CD4-positive, CD25-positive, alpha-beta regulatory T cell (primary cell): ENCODE measurements around the gene PDSS2. TPM values are rescaled to one million over a fixed set of nuclear protein-coding genes. Genes with fewer than 3 reads are reported as not detected.
"Not testable (repeated sequence)": the region's sequence is repeated elsewhere in the genome, so short reads cannot be mapped to it uniquely, and the experiment has no call there.

Experiments used
- ATAC-seq, 2 donors: fragments of 150-1000 bp; cut with Tn5 transposase; one replicate each; pipeline ENCODE4 v1.10.0; 2021; ENCODE audit warnings: low read depth in 2 of 2, moderate number of reproducible peaks in 2 of 2, moderate library complexity in 1 of 2
- DNase-seq, 3 donors: peaks; one replicate each; pipeline versions ENCODE4 v3.0.0 to v3.0.0-alpha.2; 2012 to 2022; ENCODE audit warnings: mixed read lengths in 1 of 3
- H3K27ac ChIP-seq: one replicate; pipeline ENCODE4 v1.7.0; 2013; ENCODE audit warnings: mild to moderate bottlenecking, low read length; ENCODE audit not compliant: insufficient read depth, poor library complexity, severe bottlenecking
- H3K27me3 ChIP-seq: one replicate; pipeline ENCODE4 v1.7.0; 2013; ENCODE audit warnings: low read length; ENCODE audit not compliant: control insufficient read depth, insufficient read depth
- H3K36me3 ChIP-seq: one replicate; pipeline ENCODE4 v1.7.0; 2013; ENCODE audit warnings: mild to moderate bottlenecking, low read length, moderate library complexity; ENCODE audit not compliant: control insufficient read depth, insufficient read depth
- H3K4me1 ChIP-seq: 2 replicates; pipeline ENCODE4 v1.7.0; 2013; ENCODE audit warnings: mild to moderate bottlenecking, low read length; ENCODE audit not compliant: insufficient read depth, control insufficient read depth, poor library complexity, severe bottlenecking
- H3K4me3 ChIP-seq: one replicate; pipeline ENCODE4 v1.7.0; 2013; ENCODE audit warnings: low read depth, mild to moderate bottlenecking, low read length, moderate library complexity
- H3K9me3 ChIP-seq, 2 experiments: 1 replicate in 1 of 2; 2 replicates in 1 of 2; pipeline ENCODE4 v1.7.0; 2013; ENCODE audit warnings: low read length in 2 of 2, mild to moderate bottlenecking in 1 of 2, moderate library complexity in 1 of 2; ENCODE audit not compliant: control insufficient read depth in 2 of 2
- H3K27ac Mint-ChIP-seq, 3 donors: one replicate each; pipeline ENCODE4 v1.8.0; 2020 to 2022; ENCODE audit warnings: mild to moderate bottlenecking in 3 of 3, mixed read lengths in 3 of 3, moderate library complexity in 2 of 3
- H3K27me3 Mint-ChIP-seq: one replicate; pipeline ENCODE4 v1.8.0; 2022; ENCODE audit warnings: mild to moderate bottlenecking, mixed read lengths
- H3K36me3 Mint-ChIP-seq: one replicate; pipeline ENCODE4 v1.8.0; 2020; ENCODE audit warnings: mixed read lengths
- H3K4me1 Mint-ChIP-seq, 4 donors: one replicate each; pipeline ENCODE4 v1.8.0; 2020 to 2022; ENCODE audit warnings: mixed read lengths in 4 of 4, mild to moderate bottlenecking in 1 of 4
- H3K4me3 Mint-ChIP-seq, 4 donors: one replicate each; pipeline ENCODE4 v1.8.0; 2020 to 2022; ENCODE audit warnings: mild to moderate bottlenecking in 4 of 4, mixed read lengths in 4 of 4, moderate library complexity in 3 of 4
- H3K9me3 Mint-ChIP-seq, 7 donors: one replicate each; pipeline ENCODE4 v1.8.0; 2020 to 2022; ENCODE audit warnings: mixed read lengths in 7 of 7, mild to moderate bottlenecking in 3 of 7, moderate library complexity in 2 of 7
- polyA plus RNA-seq, 4 donors: library from polyadenylated mRNA; unstranded; fragments of 300-500 nt; fragmentation: Illumina TruSeq; gene quantifications; one replicate each; pipeline ENCODE4 v1.2.3, GENCODE V29; 2021
- total RNA-seq: library from RNA; stranded (reverse); gene quantifications from one replicate; pipeline ENCODE4 v1.2.3, GENCODE V29; 2022

PDSS2 gene
- total and polyA plus RNA-seq, 5 donors from 2014 or later, result 11.6 to 18.8 (median 15.1) TPM

DNA sequence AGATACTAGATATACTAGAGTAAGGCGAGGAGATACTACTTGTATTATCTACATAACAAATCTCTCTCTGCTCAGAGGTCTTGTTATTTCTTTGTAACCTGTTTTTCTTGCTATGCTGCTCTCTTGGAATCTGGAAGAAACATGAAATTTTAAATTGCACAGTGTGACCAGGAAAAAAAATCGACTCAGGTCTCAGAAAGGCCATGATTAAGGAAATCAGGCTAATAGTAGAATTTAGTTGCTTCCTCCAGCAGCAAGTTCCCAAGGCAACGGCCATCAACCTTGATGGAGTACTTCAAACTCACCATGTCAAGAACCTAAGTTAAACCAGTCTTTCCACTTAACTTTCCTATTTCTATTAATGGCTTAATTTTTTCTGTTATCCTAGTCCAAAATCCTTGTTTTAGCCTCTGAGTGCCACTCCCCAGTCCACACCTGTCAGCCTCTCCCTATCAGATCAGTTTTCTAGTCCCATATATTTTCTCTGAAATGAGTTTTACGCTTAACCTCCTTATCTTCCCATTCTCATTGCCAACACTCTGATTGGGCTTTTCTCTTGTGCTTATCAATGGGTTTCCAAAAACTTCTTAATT, 256.4 kb downstream of the PDSS2 start:
- H3K4me3 ChIP-seq, result no peak overlapping the region
- no peaks in the 10 kb centered on the region for H3K27me3 Mint-ChIP-seq
- H3K27ac Mint-ChIP-seq, result no peak overlapping the region
- H3K4me3 Mint-ChIP-seq, result no peak overlapping the region
- peaks cover 0 to 11% (median 0%) of the 10 kb centered on the region in 7 donors for H3K9me3 Mint-ChIP-seq
- ATAC-seq, result no peak
- no peak overlapping the region for H3K27ac ChIP-seq
- no peaks in the 10 kb centered on the region for H3K4me1 Mint-ChIP-seq
- H3K4me1 ChIP-seq, result no peaks in the 10 kb centered on the region
- no peaks in the 10 kb centered on the region for H3K27me3 ChIP-seq
- H3K36me3 Mint-ChIP-seq, result peaks cover 42% of the 10 kb centered on the region
- no peaks in the 10 kb centered on the region for H3K9me3 ChIP-seq
- no peaks in the 10 kb centered on the region for H3K36me3 ChIP-seq
- no peak for DNase-seq

- H3K36me3 Mint-ChIP-seq, result peaks cover 22% of the 10 kb centered on the region
Measured at GRCh38 chr6:107198631-107199416, 260.5 kb downstream of the PDSS2 start.

GRCh38 chr6:107196152-107196551, 263.2 kb downstream of the PDSS2 start:
- ATAC-seq, result no peak
- H3K27ac Mint-ChIP-seq, result no peak overlapping the region
- H3K9me3 ChIP-seq, result no peaks in the 10 kb centered on the region

More at GRCh38 chr6:107198631-107199416, 260.5 kb downstream of the PDSS2 start:
- H3K36me3 ChIP-seq, result no peaks in the 10 kb centered on the region
- Mint-ChIP-seq H3K27ac (no peak overlapping the region), H3K4me1 (no peaks in the 10 kb centered on the region), H3K4me3 (no peak overlapping the region), H3K9me3 (no peaks in the 10 kb centered on the region), H3K27me3 (no peaks in the 10 kb centered on the region)
- no peak for DNase-seq
- ATAC-seq, result no peak
- no peak overlapping the region for H3K27ac ChIP-seq
- no peaks in the 10 kb centered on the region for H3K27me3 ChIP-seq
- H3K9me3 ChIP-seq, result no peaks in the 10 kb centered on the region
- no peak overlapping the region for H3K4me3 ChIP-seq
- no peaks in the 10 kb centered on the region for H3K4me1 ChIP-seq

DNA sequence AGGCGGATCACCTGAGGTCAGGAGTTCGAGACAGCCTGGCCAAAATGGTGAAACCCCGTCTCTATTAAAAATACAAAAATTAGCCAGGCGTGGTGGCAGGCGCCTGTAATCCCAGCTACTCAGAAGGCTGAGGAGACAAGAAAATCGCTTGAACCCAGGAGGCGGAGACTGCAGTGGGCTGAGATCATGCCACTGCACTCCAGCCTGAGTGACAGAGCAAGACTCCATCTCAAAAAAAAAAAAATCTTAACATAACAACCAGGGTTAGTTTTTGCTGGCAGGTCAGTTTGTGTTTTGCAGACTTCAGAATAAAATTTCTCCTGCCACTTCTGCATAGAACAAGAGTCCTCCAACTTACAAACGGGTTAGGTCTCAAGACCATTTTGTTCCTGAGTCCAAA, 264.6 kb downstream of the PDSS2 start:
- not testable (repeated sequence) for H3K4me3 Mint-ChIP-seq, H3K27me3 ChIP-seq, ATAC-seq, DNase-seq, H3K4me3 ChIP-seq, H3K27ac Mint-ChIP-seq, H3K9me3 Mint-ChIP-seq, H3K9me3 ChIP-seq, H3K4me1 Mint-ChIP-seq, H3K27me3 Mint-ChIP-seq, H3K36me3 ChIP-seq, H3K4me1 ChIP-seq, H3K27ac ChIP-seq
- peaks cover 34% of the 10 kb centered on the region for H3K36me3 Mint-ChIP-seq

More at GRCh38 chr6:107196152-107196551, 263.2 kb downstream of the PDSS2 start:
- Mint-ChIP-seq H3K27me3 (no peaks in the 10 kb centered on the region), H3K36me3 (peaks cover 25% of the 10 kb centered on the region), H3K4me3 (no peak overlapping the region), H3K9me3 (no peaks in the 10 kb centered on the region), H3K4me1 (no peaks in the 10 kb centered on the region)
- no peak for DNase-seq
- Histone ChIP-seq H3K27ac (no peak overlapping the region), H3K27me3 (no peaks in the 10 kb centered on the region), H3K4me3 (no peak overlapping the region), H3K4me1 (no peaks in the 10 kb centered on the region), H3K36me3 (peaks cover 3% of the 10 kb centered on the region)

DNA sequence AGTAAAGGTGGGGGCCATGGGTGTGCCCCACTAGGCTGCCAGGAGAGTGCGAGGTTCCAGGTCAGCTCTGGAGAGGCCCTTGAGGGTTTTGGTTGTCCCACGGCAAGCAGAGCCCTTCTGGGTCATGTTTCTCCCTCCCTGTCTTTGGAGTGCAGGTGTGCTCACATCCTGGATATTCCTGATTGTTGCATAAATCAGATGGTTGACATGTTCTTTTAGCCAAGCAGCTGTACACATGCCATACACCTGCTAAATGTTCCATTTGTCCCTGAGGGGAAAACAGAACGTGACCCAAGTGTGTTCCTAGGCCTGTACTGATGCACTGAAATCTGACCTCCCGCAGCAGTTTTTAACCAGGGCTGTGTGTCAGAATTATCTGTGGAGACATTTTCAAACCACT, 266.5 kb downstream of the PDSS2 start:
- Mint-ChIP-seq H3K27ac (no peak overlapping the region), H3K36me3 (peaks cover 31% of the 10 kb centered on the region), H3K4me1 (peaks cover 0 to 2% (median 0%) of the 10 kb centered on the region in 4 donors), H3K27me3 (no peaks in the 10 kb centered on the region), H3K4me3 (no peak overlapping the region), H3K9me3 (no peaks in the 10 kb centered on the region)
- H3K27ac ChIP-seq, result no peak overlapping the region
- ATAC-seq (no peak), DNase-seq (no peak)
- H3K36me3 ChIP-seq, result peaks cover 3% of the 10 kb centered on the region
- no peak overlapping the region for H3K4me3 ChIP-seq
- no peaks in the 10 kb centered on the region for H3K27me3 ChIP-seq
- H3K4me1 ChIP-seq, result no peaks in the 10 kb centered on the region
- H3K9me3 ChIP-seq, result no peaks in the 10 kb centered on the region

DNA sequence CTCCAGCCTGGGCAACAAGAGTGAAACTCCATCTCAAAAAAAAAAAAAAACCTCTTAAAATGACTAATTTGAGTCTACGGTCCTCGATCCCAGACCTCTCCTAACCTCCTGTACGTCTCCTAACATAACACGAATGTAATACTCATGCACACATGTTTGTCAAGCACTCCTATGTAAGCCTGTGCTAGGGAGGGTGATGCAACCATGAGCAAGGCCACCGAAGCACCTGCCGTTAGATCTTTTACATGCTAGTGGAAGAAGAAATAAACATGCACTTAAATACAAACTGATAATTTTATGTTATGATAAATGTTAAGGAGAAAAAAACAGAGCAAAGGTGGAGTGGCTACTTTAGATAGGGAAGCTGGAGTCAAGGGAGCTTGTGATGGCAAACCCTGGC, 271.7 kb downstream of the PDSS2 start:
- Histone ChIP-seq H3K27me3 (no peaks in the 10 kb centered on the region), H3K9me3 (no peaks in the 10 kb centered on the region), H3K4me1 (no peaks in the 10 kb centered on the region), H3K4me3 (no peak overlapping the region), H3K27ac (no peak overlapping the region), H3K36me3 (no peaks in the 10 kb centered on the region)
- Mint-ChIP-seq H3K27ac (peak overlapping the region in 1 of 3 donors; percentile 7), H3K36me3 (peaks cover 36% of the 10 kb centered on the region), H3K4me3 (no peak overlapping the region), H3K27me3 (no peaks in the 10 kb centered on the region), H3K4me1 (peaks cover 0 to 2% (median 0%) of the 10 kb centered on the region in 4 donors), H3K9me3 (no peaks in the 10 kb centered on the region)
- DNase-seq (no peak), ATAC-seq (no peak)

DNA sequence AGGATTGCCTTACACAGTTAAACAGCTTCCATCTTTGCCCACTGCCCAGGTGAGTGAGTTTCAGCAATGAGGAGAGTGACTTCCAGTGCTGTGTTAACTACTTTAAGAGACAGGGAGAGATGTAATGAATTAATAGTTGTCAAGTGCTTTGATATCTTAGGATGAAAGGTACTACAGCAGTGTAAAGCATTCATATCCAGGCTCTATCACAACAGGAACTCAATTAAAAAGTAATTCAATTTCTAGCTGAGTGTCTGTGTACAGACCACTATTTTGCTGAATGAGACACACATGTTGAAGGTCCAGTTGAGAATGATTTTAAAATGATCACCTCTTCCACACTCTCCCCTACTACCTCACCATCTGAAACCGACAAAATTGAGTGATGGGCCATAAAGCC, 273.3 kb downstream of the PDSS2 start:
- Mint-ChIP-seq H3K36me3 (peaks cover 28% of the 10 kb centered on the region), H3K4me1 (peaks cover 0 to 2% (median 0%) of the 10 kb centered on the region in 4 donors), H3K4me3 (no peak overlapping the region), H3K27ac (no peak overlapping the region), H3K27me3 (no peaks in the 10 kb centered on the region), H3K9me3 (no peaks in the 10 kb centered on the region)
- H3K27me3 ChIP-seq, result no peaks in the 10 kb centered on the region
- no peaks in the 10 kb centered on the region for H3K4me1 ChIP-seq
- H3K4me3 ChIP-seq, result no peak overlapping the region
- H3K36me3 ChIP-seq, result no peaks in the 10 kb centered on the region
- no peak overlapping the region for H3K27ac ChIP-seq
- DNase-seq, result no peak
- no peak for ATAC-seq
- H3K9me3 ChIP-seq, result no peaks in the 10 kb centered on the region
